ENCODE data around the gene FARSA.
"Not testable (repeated sequence)": the region's sequence is repeated elsewhere in the genome, so short reads cannot be mapped to it uniquely, and the experiment has no call there.

The FARSA gene

GRCh38 chr19:12891553-12892021, 41.9 kb downstream of the FARSA start:
- peak overlapping the region; percentile 96 for H3K4me3 ChIP-seq (ENCODE audit: low read depth, low read length)

GRCh38 chr19:12890787-12891552, 42.5 kb downstream of the FARSA start, which contains the start of gene GCDH:
TSS of gene GCDH (plus strand) at chr19:12891160. CDS start at chr19:12891305, 145 bp downstream.
- H3K4me3 ChIP-seq (ENCODE audit: low read depth, low read length), result peak within 1 kb of the TSS; percentile 96

DNA sequence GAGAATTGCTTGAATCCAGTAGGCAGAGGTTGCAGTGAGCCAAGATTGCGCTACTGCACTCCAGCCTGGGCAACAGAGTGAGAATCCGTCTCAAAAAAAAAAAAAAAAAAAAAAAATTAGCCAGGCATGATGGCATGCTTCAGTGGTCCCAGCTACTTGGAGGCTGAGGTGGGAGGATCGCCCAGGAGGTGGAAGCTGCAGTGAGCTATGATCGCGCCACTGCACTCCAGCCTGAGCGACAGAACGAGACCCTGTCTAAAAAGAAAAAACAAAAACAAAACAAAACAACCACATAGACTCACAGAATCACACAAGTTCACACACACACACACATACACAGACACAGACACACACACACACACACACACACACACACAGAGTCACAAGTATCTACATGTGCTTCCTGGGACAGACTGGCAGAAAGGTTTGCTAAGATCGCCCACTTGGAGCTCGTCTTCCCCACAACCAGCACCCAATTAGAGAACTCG, 43.2 kb downstream of the FARSA start:
- not testable (repeated sequence) for H3K4me3 ChIP-seq (ENCODE audit: low read depth, low read length)

GRCh38 chr19:12888006-12888603, 45.4 kb downstream of the FARSA start:
- no peak overlapping the region for H3K4me3 ChIP-seq (ENCODE audit: low read depth, low read length)

DNA sequence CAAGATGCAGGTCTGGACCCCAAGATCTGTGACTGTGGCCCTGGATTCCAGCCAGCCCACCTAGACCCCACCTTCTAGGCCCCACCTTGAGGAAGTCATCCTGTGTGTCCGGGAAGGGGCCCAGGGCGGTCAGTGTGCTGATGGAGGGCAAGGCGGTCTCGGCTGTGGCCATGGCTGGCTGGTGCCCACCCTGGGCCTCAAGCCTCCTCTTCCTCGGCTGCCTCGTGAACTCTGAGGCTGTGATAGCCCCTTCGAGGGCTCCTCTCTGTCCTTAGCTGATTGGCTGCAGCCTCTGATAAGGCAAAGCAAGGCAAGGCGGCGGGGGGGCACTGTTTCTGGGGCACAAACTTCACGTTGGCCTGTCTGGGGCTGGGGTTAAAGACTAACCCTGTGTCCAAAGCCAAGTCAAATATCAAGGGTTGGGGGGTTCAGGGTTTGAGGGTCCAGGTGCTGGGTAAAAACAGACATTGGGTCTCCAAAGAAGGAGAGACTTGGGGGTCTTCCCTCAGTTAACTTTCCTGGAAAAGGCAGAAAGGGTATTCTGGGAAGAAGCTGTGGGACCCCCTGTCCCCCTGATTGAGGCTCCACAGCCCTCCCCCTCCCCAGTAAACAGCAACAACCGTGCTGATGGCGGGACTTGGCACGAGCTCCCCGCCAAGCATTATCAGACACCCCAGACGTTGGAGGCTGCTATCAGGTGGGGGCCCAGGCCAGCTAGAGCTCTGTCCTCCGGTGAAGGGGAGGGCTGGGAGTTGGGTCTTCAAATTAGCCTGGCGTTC, 46.4 kb downstream of the FARSA start, which contains the start of gene KLF1:
Gene KLF1 (minus strand): TSS at position 233 of the 779 bp plus-strand sequence. CDS start 61 bp downstream, at position 172.
- H3K4me3 ChIP-seq (ENCODE audit: low read depth, low read length), result peak within 1 kb of the TSS; percentile 60

- H3K4me3 ChIP-seq (ENCODE audit: low read depth, low read length), result no peak overlapping the region
Observed at GRCh38 chr19:12886651-12886968, 46.9 kb downstream of the FARSA start.

GRCh38 chr19:12885749-12886650, 47.5 kb downstream of the FARSA start:
- H3K4me3 ChIP-seq (ENCODE audit: low read depth, low read length), result peak overlapping the region; percentile 60

- peak overlapping the region; percentile 60 for H3K4me3 ChIP-seq (ENCODE audit: low read depth, low read length)
Observed at GRCh38 chr19:12884926-12885748, 48.4 kb downstream of the FARSA start.

- peak overlapping the region; percentile 6 for H3K4me3 ChIP-seq (ENCODE audit: low read depth, low read length)
Observed at GRCh38 chr19:12884627-12884925, 48.9 kb downstream of the FARSA start.

GRCh38 chr19:12884202-12884601, 49.3 kb downstream of the FARSA start:
- H3K4me3 ChIP-seq (ENCODE audit: low read depth, low read length), result no peak overlapping the region

DNA sequence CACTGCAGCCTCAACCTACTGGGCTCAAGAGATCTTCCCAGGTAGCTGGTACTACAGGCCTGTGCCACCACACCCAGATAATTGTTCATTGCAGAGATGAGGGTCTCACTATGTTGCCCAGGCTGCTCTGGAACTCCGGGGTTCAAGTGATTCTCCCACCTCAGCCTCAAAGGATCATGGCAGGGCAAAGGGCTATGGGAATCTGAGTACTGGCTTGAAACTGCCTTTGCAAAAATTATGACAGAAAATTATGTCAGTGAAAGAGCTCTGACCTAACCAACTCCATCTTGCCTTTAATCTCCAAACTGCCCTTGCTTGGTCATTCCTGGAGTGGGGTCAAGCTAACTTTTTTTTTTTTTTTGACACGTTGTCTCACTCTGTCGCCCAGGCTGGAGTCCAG, 50.9 kb downstream of the FARSA start:
- no peak overlapping the region for H3K4me3 ChIP-seq (ENCODE audit: low read depth, low read length)

DNA sequence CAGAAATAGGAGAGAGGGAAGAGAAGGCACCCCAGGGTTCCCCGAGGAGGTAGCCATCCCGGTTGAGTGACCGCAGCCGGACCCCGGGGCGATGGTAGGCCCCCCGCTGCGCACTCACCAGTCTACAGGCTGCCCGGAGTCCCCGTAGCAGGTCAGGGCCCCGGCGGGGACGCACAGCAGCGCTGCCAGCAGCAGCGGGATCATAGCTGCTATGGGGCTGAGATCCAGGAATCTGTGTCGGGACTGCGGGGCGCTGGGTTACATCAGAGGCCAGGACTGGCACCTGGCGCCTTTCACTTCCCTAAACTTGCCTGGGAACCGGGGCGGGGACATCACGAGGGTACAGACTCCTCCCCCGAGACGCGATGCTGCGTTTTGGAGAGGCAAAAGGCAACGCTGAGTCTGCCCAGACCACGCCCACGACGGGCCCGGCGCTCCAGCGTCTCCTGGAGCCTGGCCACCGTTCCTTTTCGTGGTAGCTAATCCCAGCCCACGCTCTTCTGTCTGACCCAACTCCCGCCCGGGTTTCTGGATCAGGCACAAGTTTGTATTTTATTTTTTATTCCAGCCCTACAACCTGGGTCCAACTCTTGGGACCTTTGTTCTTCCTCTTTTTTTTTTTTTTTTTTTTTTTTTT, 52.2 kb downstream of the FARSA start, which contains the start of gene DNASE2:
Gene DNASE2 (minus strand): TSS at position 278 of the 637 bp plus-strand sequence. CDS start 74 bp downstream, at position 204.
- H3K4me3 ChIP-seq (ENCODE audit: low read depth, low read length), result peak within 1 kb of the TSS; percentile 73

DNA sequence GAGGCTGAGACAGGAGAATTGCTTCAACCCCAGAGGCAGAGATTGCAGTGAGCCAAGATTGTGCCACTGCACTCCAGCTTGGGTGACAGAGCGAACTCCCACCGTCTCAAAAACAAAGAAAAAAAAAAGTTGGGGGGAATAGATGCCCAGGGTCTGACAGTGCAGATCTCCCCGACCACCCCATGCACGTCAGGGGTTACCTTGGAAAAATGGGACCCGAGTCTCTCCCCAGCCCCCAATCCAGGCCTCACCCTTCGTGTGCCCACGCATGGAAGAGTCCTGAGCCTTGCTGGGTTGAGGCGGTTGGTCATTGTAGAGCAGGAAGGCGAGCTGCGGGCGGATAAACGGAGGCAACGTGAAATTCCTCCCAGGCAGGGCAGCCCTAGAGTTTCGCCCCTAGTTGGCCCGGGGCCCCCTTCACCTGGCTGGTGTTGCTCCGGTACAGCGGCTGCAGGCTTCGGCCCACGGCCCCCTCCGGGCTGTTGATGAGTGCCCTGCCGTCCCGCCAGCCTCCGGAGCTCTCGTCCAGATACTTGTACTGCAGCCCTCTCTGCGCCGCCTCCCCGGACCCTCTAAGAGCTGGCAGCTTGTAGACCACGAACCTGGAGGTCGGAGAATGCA, 52.9 kb downstream of the FARSA start:
- H3K4me3 ChIP-seq (ENCODE audit: low read depth, low read length), result peak overlapping the region; percentile 73

- H3K4me3 ChIP-seq (ENCODE audit: low read depth, low read length), result no peak overlapping the region
Observed at GRCh38 chr19:12875086-12875485, 58.4 kb downstream of the FARSA start.

DNA sequence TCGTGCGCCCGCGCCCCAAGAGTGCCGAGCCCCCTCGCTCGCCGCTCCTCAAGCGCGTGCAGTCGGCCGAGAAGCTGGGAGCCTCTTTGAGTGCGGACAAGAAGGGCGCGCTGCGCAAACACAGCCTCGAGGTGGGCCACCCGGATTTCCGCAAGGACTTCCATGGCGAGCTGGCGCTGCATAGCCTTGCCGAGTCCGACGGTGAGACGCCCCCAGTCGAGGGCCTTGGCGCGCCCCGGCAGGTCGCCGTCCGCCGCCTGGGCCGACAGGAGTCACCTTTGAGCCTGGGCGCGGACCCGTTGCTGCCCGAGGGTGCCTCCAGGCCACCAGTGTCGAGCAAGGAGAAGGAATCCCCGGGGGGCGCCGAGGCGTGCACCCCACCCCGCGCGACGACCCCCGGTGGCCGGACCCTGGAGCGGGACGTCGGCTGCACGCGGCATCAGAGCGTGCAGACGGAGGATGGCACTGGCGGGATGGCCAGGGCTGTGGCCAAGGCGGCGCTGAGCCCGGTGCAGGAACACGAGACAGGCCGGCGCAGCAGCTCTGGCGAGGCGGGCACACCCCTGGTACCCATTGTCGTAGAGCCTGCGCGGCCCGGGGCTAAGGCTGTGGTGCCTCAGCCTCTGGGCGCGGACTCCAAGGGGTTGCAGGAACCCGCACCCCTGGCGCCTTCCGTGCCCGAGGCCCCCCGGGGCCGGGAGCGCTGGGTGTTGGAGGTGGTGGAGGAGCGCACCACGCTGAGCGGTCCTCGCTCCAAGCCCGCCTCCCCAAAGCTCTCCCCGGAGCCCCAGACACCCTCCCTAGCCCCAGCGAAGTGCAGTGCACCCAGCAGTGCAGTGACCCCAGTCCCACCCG, 59.4 kb downstream of the FARSA start:
- H3K4me3 ChIP-seq (ENCODE audit: low read depth, low read length), result no peak overlapping the region

GRCh38 chr19:12872941-12873890, 60.3 kb downstream of the FARSA start:
- no peak overlapping the region for H3K4me3 ChIP-seq (ENCODE audit: low read depth, low read length)

Measured in iPS-11a (cell line).